Keratinocyte (primary cell): ENCODE results near the gene RGS6. TPM values are rescaled to one million over a fixed set of nuclear protein-coding genes. Genes with fewer than 3 reads are reported as not detected.

Experiments
- DNase-seq: peaks from one replicate; pipeline ENCODE4 v3.0.0-alpha.2; 2011; ENCODE audit warnings: low read depth, missing footprints, low spot score
- FAIRE-seq: peaks from 2 replicates; lab custom pipeline; 2011; peaks lifted over from hg19 to GRCh38; lab: Jason Lieb, UNC
- H2AFZ ChIP-seq: 2 replicates; pipeline ENCODE4 v1.6.0; 2012; ENCODE audit warnings: low read length, control low read depth, inconsistent platforms; ENCODE audit not compliant: control insufficient read depth
- H3K27ac ChIP-seq: 2 replicates; pipeline ENCODE4 v1.5.1; 2011; ENCODE audit warnings: low read length; ENCODE audit not compliant: control insufficient read depth, insufficient read depth
- H3K27me3 ChIP-seq: 3 replicates; pipeline ENCODE4 v1.6.0; 2011; ENCODE audit warnings: low read length; ENCODE audit not compliant: control insufficient read depth, insufficient read depth; ENCODE audit errors: extremely low read depth
- H3K36me3 ChIP-seq, 2 experiments: 2 replicates in 1 of 2; 3 replicates in 1 of 2; pipeline ENCODE4 v1.5.1; 2011; ENCODE audit warnings: low read length in 2 of 2, mild to moderate bottlenecking in 1 of 2; ENCODE audit not compliant: control insufficient read depth in 2 of 2, insufficient read depth in 2 of 2; ENCODE audit errors: extremely low read depth in 1 of 2
- H3K4me1 ChIP-seq: 3 replicates; pipeline ENCODE4 v1.5.1; 2011; ENCODE audit warnings: low read length; ENCODE audit not compliant: control insufficient read depth, insufficient read depth; ENCODE audit errors: extremely low read depth
- H3K4me2 ChIP-seq: 3 replicates; pipeline ENCODE4 v1.6.0; 2011; ENCODE audit warnings: low read depth, low read length; ENCODE audit not compliant: control insufficient read depth, insufficient read depth; ENCODE audit errors: extremely low read depth
- H3K4me3 ChIP-seq, 3 experiments: fragments of 200-600 bp in 1 of 3; sonication (generic) in 1 of 3; 2 replicates in 2 of 3; 3 replicates in 1 of 3; pipeline ENCODE4 v1.5.1; 2011 to 2016; ENCODE audit warnings: low read length in 3 of 3, mild to moderate bottlenecking in 3 of 3, control low read depth in 2 of 3, inconsistent platforms in 1 of 3, low read depth in 1 of 3, mixed read lengths in 1 of 3, mixed run types in 1 of 3, moderate library complexity in 1 of 3; ENCODE audit not compliant: control insufficient read depth in 2 of 3, insufficient read depth in 2 of 3; ENCODE audit errors: extremely low read depth in 1 of 3
- H3K79me2 ChIP-seq: 2 replicates; pipeline ENCODE4 v1.6.0; 2012; ENCODE audit warnings: low read length; ENCODE audit not compliant: control insufficient read depth, insufficient read depth
- H3K9ac ChIP-seq: 3 replicates; pipeline ENCODE4 v1.6.0; 2011; ENCODE audit warnings: low read length; ENCODE audit not compliant: control insufficient read depth, insufficient read depth; ENCODE audit errors: extremely low read depth
- H3K9me1 ChIP-seq: 3 replicates; pipeline ENCODE4 v1.6.0; 2011; ENCODE audit warnings: low read length; ENCODE audit not compliant: control insufficient read depth, insufficient read depth; ENCODE audit errors: extremely low read depth
- H3K9me3 ChIP-seq: 2 replicates; pipeline ENCODE4 v1.5.1; 2012; ENCODE audit warnings: low read depth, low read length; ENCODE audit not compliant: control insufficient read depth
- H4K20me1 ChIP-seq: 3 replicates; pipeline ENCODE4 v1.6.0; 2011; ENCODE audit warnings: low read length; ENCODE audit not compliant: control insufficient read depth, insufficient read depth; ENCODE audit errors: extremely low read depth
- EZH2 ChIP-seq: IDR thresholded peaks from one replicate; pipeline ENCODE4 v1.6.1; 2012; ENCODE audit warnings: inconsistent platforms, mild to moderate bottlenecking, low read length, moderate library complexity
- dilution Hi-C: fragments of 300-500 bp; cut with MboI; formaldehyde crosslinking; loops from one replicate; pipeline ENCODE4 v1.7.0; 2020; ENCODE audit warnings: low sequenced_read_pairs; ENCODE audit not compliant: extremely low pct_ligation_motif_present
- polyA plus RNA-seq, 5 experiments: library from polyadenylated mRNA; depleted of rRNA in 3 of 5; stranded (reverse) in 3 of 5; stranded (forward) in 1 of 5; unstranded in 1 of 5; fragments of >200 nt; gene quantifications; 1 replicate in 1 of 5; 2 replicates in 3 of 5; 3 replicates in 1 of 5; pipeline versions ENCODE4 v1.2.1 to v1.2.3, GENCODE V29; 2011 to 2012; ENCODE audit warnings: missing spikeins in 2 of 5, low read depth in 1 of 5, low replicate concordance in 1 of 5
- TF ChIP-seq, protein P1 (sequence below), 3 experiments: IDR thresholded peaks in 1 of 3; conservative IDR thresholded peaks in 1 of 3; optimal IDR thresholded peaks in 1 of 3; 2 replicates in 2 of 3; 3 replicates in 1 of 3; pipeline versions ENCODE3 to v1.5.1; 2011; ENCODE audit warnings: low read length in 3 of 3, mild to moderate bottlenecking in 3 of 3, moderate library complexity in 2 of 3, control low read depth in 1 of 3, inconsistent platforms in 1 of 3; ENCODE audit not compliant: insufficient read depth in 2 of 3; ENCODE audit errors: extremely low read depth in 1 of 3

RGS6 gene
- polyA plus RNA-seq, 1 donor (not counting 4 experiments of a cell fraction or from before 2014, with no cell fraction given) = not detected

DNA sequence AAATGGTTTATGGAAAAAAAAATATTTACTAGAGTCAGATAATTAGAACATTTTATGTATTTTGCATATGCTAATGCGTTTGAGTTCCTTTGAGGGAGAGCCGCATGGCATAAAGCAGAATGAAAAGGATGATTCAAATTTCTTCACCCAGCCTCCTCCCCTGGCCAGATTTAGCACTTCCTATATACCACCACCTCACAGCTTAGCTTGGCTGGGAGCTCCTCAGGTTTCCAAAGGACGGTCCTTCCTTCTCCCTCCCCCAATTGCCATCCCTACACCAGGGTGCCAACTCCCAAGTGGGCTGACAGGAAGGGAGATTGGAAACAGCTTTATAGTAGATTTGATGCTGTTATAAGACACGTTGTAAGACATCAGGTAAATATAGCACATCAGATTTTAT lies 157.4 kb downstream of the RGS6 start:
- no peak for TF ChIP-seq EZH2
- TF ChIP-seq, protein P1, sequence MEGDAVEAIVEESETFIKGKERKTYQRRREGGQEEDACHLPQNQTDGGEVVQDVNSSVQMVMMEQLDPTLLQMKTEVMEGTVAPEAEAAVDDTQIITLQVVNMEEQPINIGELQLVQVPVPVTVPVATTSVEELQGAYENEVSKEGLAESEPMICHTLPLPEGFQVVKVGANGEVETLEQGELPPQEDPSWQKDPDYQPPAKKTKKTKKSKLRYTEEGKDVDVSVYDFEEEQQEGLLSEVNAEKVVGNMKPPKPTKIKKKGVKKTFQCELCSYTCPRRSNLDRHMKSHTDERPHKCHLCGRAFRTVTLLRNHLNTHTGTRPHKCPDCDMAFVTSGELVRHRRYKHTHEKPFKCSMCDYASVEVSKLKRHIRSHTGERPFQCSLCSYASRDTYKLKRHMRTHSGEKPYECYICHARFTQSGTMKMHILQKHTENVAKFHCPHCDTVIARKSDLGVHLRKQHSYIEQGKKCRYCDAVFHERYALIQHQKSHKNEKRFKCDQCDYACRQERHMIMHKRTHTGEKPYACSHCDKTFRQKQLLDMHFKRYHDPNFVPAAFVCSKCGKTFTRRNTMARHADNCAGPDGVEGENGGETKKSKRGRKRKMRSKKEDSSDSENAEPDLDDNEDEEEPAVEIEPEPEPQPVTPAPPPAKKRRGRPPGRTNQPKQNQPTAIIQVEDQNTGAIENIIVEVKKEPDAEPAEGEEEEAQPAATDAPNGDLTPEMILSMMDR (optimal IDR thresholded peaks at IDR 0.05 in 1 of 3, IDR thresholded peaks at IDR 0.05 in 1 of 3, conservative IDR thresholded peaks at IDR 0.05 in 1 of 3; ENCODE audit: extremely low read depth in 1 of 3, insufficient read depth in 2 of 3, low read length in 3 of 3) = no peak
- Histone ChIP-seq H3K4me2 (no peak overlapping the region), H4K20me1 (no peaks in the 10 kb centered on the region), H3K9ac (no peak overlapping the region), H3K27ac (no peak overlapping the region), H3K36me3 (no peaks in the 10 kb centered on the region), H3K79me2 (no peaks in the 10 kb centered on the region), H3K4me3 (no peak overlapping the region), H3K27me3 (no peaks in the 10 kb centered on the region), H2AFZ (no peak overlapping the region), H3K9me1 (no peaks in the 10 kb centered on the region), H3K4me1 (no peaks in the 10 kb centered on the region), H3K9me3 (no peaks in the 10 kb centered on the region)
- FAIRE-seq (no peak), DNase-seq (no peak)
- dilution Hi-C loops = no loop called here

DNA sequence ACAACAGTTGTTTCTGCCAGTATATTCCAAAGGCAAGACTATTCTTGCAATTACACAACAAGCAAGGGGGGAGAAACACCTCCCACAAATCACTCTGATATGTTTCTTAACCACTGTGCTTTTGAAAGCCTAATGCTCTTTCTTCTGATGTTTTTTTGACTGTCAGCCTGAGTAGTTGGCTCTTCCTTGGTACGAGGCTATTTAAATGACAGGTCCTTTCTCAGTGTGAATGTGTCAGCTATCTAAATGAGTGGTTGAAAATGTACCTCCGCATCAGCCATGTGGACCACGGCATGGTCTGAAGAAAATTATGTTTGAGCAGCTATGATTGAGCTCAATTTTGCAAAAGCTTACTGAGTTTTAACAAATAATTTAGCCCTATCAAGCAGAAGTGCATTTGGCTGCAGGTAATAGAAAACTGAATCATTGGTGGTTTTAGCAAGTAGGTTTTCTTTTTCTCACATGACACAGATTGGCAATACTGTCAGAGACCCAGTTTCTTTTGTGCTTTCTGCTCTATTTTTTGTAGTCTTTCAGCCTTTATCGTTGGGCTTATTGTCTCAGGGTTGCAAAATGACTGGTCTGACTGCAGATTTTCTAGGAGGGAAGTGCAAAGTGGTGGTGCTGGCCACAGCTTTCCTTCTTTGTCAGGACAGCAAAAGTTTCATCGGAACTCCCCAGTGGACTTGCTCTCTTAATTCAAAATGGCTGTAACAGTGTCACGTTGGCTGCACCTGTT lies 162.8 kb downstream of the RGS6 start:
- no peak overlapping the region for H3K27ac ChIP-seq
- no peaks in the 10 kb centered on the region for H4K20me1 ChIP-seq
- H3K79me2 ChIP-seq = no peaks in the 10 kb centered on the region
- dilution Hi-C loops = no loop called here
- H3K27me3 ChIP-seq = no peaks in the 10 kb centered on the region
- no peak overlapping the region for H3K4me2 ChIP-seq
- FAIRE-seq (no peak), DNase-seq (no peak)
- no peak for TF ChIP-seq EZH2
- TF ChIP-seq, protein P1 (optimal IDR thresholded peaks at IDR 0.05 in 1 of 3, IDR thresholded peaks at IDR 0.05 in 1 of 3, conservative IDR thresholded peaks at IDR 0.05 in 1 of 3; ENCODE audit: extremely low read depth in 1 of 3, insufficient read depth in 2 of 3, low read length in 3 of 3) = no peak
- H3K36me3 ChIP-seq = no peaks in the 10 kb centered on the region
- no peak overlapping the region for H3K4me3 ChIP-seq
- no peak overlapping the region for H3K9ac ChIP-seq
- H2AFZ ChIP-seq = no peak overlapping the region
- H3K9me1 ChIP-seq = no peaks in the 10 kb centered on the region
- no peaks in the 10 kb centered on the region for H3K4me1 ChIP-seq
- H3K9me3 ChIP-seq = no peaks in the 10 kb centered on the region
